ENCODE results near the gene FFAR3. TPM values are rescaled to one million over a fixed set of nuclear protein-coding genes. Genes with fewer than 3 reads are reported as not detected.

FFAR3 gene
- total and polyA plus RNA-seq, 2 of the 13 experiments (the other 11 are each of a cell fraction or from before 2014, with no cell fraction given) = not detected

GRCh38 chr19:35392742-35393715, 34.8 kb downstream of the FFAR3 start (continued):
- TF ChIP-seq ZNF574 (CRISPR knock-in tag; IDR thresholded peaks at IDR 0.05) (no peak), TRIM22 (IDR thresholded peaks at IDR 0.05) (0 out of 2 replicates have a peak, but pooled peaks have one; percentile 35), SOX6 (IDR thresholded peaks at IDR 0.05) (0 out of 2 replicates have a peak, but pooled peaks have one; percentile 19), SOX6 (CRISPR knock-in tag; IDR thresholded peaks at IDR 0.05) (no peak), ZBTB4 (CRISPR knock-in tag; IDR thresholded peaks at IDR 0.05; ENCODE audit: borderline replicate concordance) (no peak), ZNF747 (CRISPR knock-in tag; IDR thresholded peaks at IDR 0.05; ENCODE audit: borderline replicate concordance) (no peak), ZNF282 (IDR thresholded peaks at IDR 0.05; ENCODE audit: partially characterized antibody) (peak; percentile 16), RAD51 (IDR thresholded peaks at IDR 0.05; ENCODE audit: borderline replicate concordance) (peak; percentile 28), CERS6 (CRISPR knock-in tag; IDR thresholded peaks at IDR 0.05) (no peak), ZNF646 (CRISPR knock-in tag; IDR thresholded peaks at IDR 0.05) (peak; percentile 84), NONO (IDR thresholded peaks at IDR 0.05) (0 out of 2 replicates have a peak, but pooled peaks have one; percentile 5), NONO (CRISPR knock-in tag; conservative IDR thresholded peaks at IDR 0.05) (no peak), RBFOX2 (IDR thresholded peaks at IDR 0.05; ENCODE audit: low read depth, low read length) (no peak)
